ENCODE data around the gene DMRTC2.

DMRTC2 gene

GRCh38 chr19:41845001-41845050 lies at the start of gene DMRTC2:
TSS of gene DMRTC2 (plus strand) at chr19:41845042. CDS start at chr19:41847429, 2,387 bp downstream.
- DNase-seq (ENCODE audit: low read depth in 2 of 2): no peak

DNA sequence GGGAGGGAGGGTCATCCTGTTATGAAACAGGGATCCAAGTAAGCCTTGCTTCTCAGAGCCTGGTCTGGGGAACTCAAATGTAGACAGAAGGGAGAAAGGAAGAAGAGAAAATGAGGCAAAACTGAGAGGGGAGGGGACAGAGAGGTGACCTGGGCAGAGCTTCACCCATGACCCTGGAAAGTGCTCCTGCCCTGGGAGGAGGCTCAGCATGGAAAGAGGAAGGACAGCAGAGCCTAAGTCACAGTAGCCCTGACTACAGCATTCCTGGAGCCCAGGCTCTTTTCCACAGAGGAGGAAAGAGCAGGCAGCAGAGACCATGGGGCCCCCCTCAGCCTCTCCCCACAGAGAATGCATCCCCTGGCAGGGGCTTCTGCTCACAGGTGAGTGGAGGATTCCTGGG lies 48.5 kb upstream of the DMRTC2 start, which contains the start of gene CEACAM3:
Gene CEACAM3, plus strand, starts transcription at position 226 of the 400 bp plus-strand sequence. Its CDS starts 91 bp downstream, at position 317.
- DNase-seq (ENCODE audit: low read depth in 2 of 2): no peak

DNA sequence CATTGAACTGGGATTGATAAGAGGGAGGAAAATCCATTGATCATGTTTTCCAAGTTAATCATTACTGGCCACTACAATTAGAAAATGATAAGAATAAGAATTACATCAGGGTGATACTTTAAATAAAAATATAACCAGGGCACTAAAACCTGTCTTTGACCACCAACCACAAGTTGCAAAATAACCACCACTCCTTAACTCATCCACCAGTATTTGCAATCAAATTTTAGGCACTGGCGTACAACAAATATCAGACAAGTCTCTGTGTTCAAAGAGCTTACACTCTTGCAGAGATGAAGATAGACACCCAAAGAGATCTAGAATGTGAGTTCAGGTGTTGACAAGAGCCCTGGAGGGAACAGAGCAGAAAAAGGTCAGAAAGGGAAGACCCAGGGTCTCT lies 47.9 kb upstream of the DMRTC2 start:
- no peak for DNase-seq (ENCODE audit: low read depth in 2 of 2)

GRCh38 chr19:41799444-41800000 lies 45.3 kb upstream of the DMRTC2 start:
- DNase-seq (ENCODE audit: low read depth in 2 of 2): no peak

DNA sequence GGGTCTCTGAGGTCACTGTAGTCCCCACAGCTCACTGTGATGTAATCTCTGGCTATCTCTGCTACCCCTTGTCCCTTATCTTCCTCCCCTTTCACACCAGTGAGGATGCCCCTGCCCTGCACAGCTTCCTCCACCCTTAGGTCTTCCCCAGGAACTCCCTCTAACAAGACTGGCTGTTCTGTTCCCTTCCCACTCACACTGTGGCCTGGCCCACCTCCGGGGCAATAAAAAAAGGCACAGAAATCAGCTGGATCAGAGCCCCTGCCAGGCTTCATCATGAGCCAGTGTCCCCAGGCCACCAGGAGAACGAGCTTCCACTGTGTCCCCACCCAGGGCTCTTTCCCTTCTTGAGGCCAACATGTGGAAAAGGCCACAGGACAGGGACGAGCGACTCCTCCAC lies 43.8 kb upstream of the DMRTC2 start:
- no peak for DNase-seq (ENCODE audit: low read depth in 2 of 2)

- DNase-seq (ENCODE audit: low read depth in 2 of 2): no peak
These were observed 43.0 kb upstream of the DMRTC2 start for GRCh38 chr19:41801792-41802211.

DNA sequence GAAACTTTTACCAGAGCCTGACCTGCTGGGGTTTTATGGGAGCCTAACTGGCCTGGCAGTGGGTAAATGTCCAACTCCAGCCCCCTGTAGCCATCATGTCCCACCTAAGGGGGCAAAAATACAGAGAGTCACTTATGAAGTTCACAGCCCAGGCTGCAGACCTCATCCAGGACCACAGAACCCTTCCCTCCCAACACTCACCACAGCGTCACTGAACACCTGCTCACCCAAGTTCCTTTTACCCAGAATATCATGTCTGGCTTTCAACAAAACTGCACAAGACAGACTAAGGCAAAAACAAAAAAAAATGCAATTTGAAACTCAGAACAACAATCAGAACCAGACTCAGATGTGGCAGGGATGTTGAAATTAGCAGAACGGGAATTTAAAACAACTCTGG lies 42.1 kb upstream of the DMRTC2 start:
- no peak for DNase-seq (ENCODE audit: low read depth in 2 of 2)

DNA sequence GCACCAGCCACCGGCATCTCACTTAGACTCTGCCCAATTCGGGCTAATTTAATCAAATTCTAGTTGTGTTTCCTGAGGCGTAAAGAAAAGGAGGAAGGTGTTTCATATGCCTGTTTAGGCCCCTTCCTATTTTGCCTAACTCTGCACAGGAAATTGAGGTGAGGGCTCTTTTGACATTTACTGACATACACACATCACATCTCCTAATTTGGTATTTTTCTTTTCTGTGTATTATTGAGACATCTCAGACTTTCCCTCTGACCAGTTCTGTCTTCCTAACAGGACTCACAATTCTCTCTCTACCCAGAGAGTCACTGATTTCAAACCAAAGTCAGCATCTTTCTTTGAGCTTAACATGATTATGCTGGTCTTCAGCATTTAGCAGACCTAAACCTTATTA lies 40.5 kb upstream of the DMRTC2 start:
- DNase-seq (ENCODE audit: low read depth in 2 of 2): no peak

GRCh38 chr19:41807176-41807575 lies 37.7 kb upstream of the DMRTC2 start:
- DNase-seq (ENCODE audit: low read depth in 2 of 2): no peak

DNA sequence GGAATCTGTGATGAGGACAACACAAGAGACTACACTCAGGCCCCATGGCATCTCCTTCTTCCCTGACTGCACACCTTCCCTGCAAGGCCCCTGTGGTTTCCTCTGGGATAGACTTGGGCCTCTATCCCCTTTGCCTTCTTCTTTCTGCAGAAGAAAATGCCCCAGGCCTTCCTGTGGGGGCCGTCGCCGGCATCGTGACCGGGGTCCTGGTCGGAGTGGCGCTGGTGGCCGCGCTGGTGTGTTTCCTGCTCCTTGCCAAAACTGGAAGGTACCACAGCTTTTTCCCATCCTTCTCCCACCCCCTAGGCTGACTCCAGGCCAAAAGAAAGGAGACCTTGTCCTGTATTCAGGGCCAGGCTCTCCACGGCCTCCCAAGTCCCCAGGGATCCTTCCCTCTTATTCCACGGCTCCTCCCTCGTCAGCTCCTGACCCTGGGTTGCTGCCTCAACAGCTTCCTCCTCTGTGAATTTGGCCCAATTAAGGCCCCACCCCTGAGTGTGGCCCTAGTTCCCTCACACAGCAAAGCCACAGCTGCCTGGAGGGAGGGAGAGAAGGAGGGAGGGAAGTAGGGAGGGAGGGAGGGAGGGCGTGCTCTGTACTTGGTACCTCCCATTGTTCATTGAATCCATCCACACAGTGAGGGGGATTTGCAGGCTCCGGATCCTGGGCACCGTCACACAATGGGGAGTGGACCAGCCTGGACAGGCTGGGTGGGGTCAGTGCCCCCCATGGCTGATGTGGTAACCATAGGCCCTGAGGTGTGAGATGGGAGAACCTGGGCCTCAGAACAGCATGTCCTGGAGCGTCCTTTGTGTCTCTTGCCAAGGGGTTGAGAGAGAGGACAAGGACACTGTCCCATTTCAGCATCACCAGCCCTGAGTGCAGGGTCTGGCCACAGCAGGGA lies 35.9 kb upstream of the DMRTC2 start:
- DNase-seq (ENCODE audit: low read depth in 2 of 2): no peak

DNA sequence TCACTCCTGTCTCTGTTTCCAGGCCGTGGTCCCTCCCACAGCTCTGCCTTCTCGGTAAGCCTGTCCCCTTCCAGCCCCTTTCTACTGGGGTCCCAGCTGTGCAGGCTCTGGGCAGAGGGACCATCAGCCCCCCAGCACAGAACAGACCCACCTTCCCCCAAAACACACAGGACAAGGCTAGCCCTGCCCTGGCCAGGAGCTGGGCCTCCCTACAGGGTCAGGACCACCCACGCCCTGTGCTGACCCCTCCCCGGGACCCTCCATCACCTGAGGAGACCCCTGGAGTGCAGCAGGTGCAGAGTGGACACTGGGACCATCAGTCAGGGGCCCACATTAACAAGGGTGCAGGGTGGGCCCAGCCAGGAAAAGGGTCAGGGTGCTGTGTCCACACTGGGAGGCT lies 34.5 kb upstream of the DMRTC2 start:
- no peak for DNase-seq (ENCODE audit: low read depth in 2 of 2)

DNA sequence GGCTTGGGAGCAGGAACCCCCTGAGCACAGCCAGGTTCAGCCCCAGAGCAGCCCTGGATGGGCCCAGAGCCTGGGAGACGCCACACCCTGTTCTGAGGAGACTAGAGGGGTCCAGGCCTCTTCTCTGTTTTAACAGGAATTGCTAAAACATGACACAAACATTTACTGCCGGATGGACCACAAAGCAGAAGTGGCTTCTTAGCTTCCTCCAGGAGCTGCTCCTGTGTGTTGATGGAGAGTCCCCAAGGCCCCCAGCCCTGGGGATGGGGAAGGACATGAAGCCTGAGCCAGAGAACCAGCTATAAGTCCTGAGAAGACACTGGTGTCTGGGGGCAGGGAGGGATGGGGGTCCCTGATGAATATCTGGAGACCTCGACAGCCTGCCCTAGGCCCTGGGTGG lies 33.8 kb upstream of the DMRTC2 start:
- no peak for DNase-seq (ENCODE audit: low read depth in 2 of 2)

- DNase-seq (ENCODE audit: low read depth in 2 of 2): no peak
These were observed 32.9 kb upstream of the DMRTC2 start for GRCh38 chr19:41811981-41812380.

- no peak for DNase-seq (ENCODE audit: low read depth in 2 of 2)
These were observed 30.9 kb upstream of the DMRTC2 start for GRCh38 chr19:41813911-41814310.

DNA sequence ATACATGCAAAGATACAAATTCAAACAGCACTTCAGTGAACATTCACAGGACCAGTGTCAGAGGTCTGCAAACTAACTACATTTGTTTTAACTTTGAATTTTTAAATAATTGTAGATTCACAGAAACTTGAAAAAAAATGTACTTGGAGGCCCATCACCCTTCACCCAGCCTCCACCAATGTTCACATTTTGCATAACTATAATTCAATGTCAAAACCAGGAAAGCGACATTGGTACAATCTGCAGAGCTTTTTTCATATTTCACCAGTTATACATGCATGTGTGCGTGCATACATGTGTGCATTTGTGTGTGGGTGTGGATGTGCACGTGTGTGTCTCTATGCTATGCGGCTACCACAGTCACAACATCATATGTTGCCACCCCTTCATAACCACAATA lies 29.5 kb upstream of the DMRTC2 start:
- DNase-seq (ENCODE audit: low read depth in 2 of 2): no peak

DNA sequence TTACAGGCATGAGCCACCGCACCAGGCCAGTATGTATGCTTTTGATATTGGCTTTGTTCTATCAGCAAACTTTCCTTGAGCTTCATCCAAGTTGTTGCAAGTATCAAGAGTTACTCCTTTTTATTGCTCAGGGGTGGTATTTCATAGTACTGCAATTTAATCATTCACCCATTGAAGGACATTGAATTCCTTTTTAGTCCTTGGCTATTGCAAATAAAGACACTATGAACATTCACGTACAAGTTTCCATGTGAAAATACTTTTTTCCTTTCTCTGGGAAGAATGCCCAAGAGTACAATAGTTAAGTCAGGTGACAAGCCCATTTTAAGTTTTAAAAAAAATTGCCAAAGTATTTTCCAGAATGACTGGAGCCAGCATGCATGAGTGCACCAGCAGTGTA lies 28.1 kb upstream of the DMRTC2 start:
- DNase-seq (ENCODE audit: low read depth in 2 of 2): no peak

DNA sequence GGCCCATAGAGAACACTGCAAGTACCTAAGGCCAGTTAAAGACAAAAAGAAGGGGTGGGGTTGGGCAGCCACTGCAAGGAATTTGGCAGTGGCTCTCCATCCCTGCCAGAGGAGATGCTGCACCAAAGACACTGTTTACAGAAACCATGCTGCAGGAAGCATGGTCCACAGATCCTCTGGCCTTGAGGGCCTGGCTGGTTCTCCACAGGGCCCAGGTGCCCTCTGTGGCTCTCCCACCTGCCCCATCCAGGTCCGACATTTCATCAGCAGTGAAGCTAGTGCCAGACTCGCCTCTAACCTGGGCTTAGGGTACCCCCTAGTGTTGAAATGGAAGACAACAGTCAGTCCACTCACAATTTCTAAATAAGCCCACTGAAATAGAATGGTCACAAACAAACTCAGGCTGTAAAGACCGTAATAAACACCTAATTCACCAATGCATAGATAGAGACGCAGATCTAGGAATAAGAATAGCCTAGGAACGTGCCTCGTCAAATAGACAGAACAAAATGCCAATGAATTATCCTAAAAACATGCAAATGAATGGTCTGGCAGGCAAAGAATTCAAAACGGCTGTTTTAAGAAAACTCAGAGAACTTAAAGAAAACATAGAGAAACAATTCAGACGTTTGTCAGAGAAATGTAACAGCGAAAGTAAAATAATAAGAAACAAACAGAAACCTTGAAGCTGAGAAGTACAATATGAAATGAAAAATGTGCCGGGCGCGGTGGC lies 23.7 kb upstream of the DMRTC2 start:
- peak in 1 of 2 donors; percentile 30 for DNase-seq (ENCODE audit: low read depth in 2 of 2)

GRCh38 chr19:41837981-41838708 lies 6.7 kb upstream of the DMRTC2 start:
- DNase-seq (ENCODE audit: low read depth in 2 of 2): no peak

GRCh38 chr19:41839211-41839610 lies 5.6 kb upstream of the DMRTC2 start:
- DNase-seq (ENCODE audit: low read depth in 2 of 2): no peak

GRCh38 chr19:41843371-41843770 lies 1.5 kb upstream of the DMRTC2 start:
- DNase-seq (ENCODE audit: low read depth in 2 of 2): no peak

- no peak for DNase-seq (ENCODE audit: low read depth in 2 of 2)
These were observed 241 bp upstream of the DMRTC2 start, which contains the start of gene LYPD4 for GRCh38 chr19:41844601-41845000. TSS of gene LYPD4 (minus strand) at chr19:41844683. CDS start at chr19:41839285, 5,398 bp downstream.

- no peak for DNase-seq (ENCODE audit: low read depth in 2 of 2)
These were observed 279 bp downstream of the DMRTC2 start for GRCh38 chr19:41845051-41845590.
